ENCODE results near the gene NFATC2.

Gene NFATC2

DNA sequence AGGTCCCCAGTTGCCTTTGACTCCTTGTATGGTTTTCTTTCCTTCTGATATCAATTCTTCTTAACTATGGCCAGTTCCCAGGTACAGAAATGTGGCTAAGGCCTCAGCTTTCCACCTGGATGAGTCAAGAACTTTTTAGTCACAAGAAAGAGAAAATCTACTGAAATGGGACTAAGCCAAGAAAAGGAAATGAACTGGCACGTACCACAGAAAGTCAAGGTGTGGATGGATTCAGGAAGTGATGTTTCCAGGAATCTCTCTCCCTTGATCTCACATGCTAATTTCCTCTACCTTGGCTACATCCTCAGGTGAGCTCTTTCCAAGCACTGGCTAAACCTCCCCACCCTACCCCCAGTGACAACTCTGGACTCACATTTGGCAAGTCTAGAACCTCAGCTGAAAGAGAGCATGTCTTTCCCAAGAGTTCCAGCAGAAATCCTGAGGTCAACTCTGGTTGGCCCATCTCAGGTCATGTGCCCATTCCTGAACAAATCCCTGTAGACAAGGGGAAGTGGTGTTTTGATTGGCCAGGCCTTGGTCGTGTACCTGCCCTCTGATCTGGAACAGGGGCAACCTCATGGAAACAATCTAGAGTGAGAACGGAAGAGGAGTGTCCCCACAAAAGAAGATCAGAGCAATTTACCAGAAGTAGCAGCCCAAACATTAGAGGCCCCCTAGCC is 205.3 kb downstream of the NFATC2 start:
- no peak for DNase-seq (ENCODE audit: low read depth, low spot score)
